SH-SY5Y (cell line): Measurements from ENCODE around the gene SCN9A.

Experiments
- GATA2 ChIP-seq: IDR thresholded peaks from 2 replicates; pipeline ENCODE4 v1.6.1; 2011; ENCODE audit warnings: mild to moderate bottlenecking, low read depth, low read length
- GATA3 ChIP-seq: IDR thresholded peaks from 2 replicates; pipeline ENCODE4 v1.6.1; 2011; ENCODE audit warnings: low read depth, mild to moderate bottlenecking, low read length, moderate library complexity

DNA sequence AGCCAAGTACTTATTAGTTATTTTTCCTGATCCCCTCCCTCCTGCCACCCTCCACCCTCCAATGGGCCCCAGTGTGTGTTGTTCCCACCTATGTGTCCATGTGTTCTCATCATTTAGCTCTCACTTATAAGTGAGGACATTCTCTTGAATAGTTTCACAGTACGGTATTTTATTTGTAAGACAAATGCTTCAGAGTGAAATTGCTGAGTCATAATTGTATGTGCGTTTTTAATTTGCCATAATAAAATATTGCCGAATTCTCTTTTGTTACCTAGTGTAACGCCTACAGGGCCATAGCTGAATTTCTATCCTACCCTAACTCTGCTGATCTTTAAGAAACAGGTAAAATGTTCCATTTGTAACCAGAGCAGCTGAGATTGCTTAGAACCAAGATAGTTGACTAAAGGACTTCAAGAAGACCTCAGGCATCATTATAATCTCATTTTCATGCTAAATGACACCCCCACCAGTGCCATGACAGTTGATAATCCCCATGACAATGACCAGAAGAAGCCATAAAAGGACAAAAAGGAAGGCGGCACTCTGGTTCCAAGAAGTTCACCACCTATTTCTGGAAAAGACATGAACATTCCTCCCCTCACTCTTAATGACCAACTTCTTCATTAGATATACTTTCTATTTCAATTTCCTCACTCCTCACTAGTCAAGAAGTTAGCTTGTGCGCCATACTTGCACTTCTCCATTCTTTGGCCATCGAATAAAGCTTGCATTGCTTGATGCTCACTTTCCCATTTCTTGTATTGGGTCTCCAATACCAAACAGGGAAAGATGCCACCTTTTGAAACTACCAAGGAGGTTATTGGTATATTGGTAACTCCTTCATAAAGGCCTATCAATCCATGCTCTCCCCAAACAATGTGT, 18.4 kb downstream of the SCN9A start:
- no peak for TF ChIP-seq GATA3
- no peak for TF ChIP-seq GATA2
